Measurements from ENCODE around the gene MPPED1.

DNA sequence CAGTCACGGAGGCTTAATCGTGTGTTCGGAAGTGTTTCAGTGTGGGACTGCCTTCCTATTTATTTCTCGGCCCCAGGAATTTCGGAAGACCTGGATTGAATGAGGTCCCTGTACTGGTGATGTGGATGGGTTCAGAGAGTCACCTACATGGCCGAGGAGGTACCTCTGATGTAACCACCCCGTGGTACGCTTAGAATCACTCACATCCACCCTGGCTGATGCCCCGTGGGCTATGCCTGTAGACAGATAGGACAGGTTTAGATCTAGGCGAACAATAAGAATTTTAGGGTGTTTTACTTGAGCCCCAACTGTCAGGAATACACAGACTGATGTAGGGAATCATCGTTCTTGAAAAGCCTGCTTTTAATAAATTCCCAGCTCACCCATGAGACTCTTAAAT lies 2.0 kb downstream of the MPPED1 start:
- TF ChIP-seq, protein P1, sequence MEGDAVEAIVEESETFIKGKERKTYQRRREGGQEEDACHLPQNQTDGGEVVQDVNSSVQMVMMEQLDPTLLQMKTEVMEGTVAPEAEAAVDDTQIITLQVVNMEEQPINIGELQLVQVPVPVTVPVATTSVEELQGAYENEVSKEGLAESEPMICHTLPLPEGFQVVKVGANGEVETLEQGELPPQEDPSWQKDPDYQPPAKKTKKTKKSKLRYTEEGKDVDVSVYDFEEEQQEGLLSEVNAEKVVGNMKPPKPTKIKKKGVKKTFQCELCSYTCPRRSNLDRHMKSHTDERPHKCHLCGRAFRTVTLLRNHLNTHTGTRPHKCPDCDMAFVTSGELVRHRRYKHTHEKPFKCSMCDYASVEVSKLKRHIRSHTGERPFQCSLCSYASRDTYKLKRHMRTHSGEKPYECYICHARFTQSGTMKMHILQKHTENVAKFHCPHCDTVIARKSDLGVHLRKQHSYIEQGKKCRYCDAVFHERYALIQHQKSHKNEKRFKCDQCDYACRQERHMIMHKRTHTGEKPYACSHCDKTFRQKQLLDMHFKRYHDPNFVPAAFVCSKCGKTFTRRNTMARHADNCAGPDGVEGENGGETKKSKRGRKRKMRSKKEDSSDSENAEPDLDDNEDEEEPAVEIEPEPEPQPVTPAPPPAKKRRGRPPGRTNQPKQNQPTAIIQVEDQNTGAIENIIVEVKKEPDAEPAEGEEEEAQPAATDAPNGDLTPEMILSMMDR (IDR thresholded peaks at IDR 0.05) = no peak
- no peak for TF ChIP-seq EZH2 (IDR thresholded peaks at IDR 0.05; ENCODE audit: borderline replicate concordance, insufficient read depth, low read depth, low read length, poor library complexity, severe bottlenecking)

All from B cell (primary cell).